GM11168 (cell line): ENCODE results near the gene SNRNP25.
"Not testable (repeated sequence)": the region's sequence is repeated elsewhere in the genome, so short reads cannot be mapped to it uniquely, and the experiment has no call there.

Source experiments
- in situ Hi-C: fragments of 300-500 bp; cut with MboI; formaldehyde crosslinking; loops from one replicate; pipeline ENCODE4 v1.12.0; 2022; ENCODE audit warnings: low sequenced_read_pairs; ENCODE audit not compliant: unreplicated experiment

SNRNP25 gene

GRCh38 chr16:53346-54236 lies at the start of gene SNRNP25, which contains the start of gene POLR3K:
SNRNP25 (plus strand) TSS chr16:53828; CDS start chr16:54017, 189 bp downstream.
POLR3K (minus strand) TSS chr16:53608; CDS start chr16:53586, 22 bp downstream.
- in situ Hi-C loops = no loop called here

DNA sequence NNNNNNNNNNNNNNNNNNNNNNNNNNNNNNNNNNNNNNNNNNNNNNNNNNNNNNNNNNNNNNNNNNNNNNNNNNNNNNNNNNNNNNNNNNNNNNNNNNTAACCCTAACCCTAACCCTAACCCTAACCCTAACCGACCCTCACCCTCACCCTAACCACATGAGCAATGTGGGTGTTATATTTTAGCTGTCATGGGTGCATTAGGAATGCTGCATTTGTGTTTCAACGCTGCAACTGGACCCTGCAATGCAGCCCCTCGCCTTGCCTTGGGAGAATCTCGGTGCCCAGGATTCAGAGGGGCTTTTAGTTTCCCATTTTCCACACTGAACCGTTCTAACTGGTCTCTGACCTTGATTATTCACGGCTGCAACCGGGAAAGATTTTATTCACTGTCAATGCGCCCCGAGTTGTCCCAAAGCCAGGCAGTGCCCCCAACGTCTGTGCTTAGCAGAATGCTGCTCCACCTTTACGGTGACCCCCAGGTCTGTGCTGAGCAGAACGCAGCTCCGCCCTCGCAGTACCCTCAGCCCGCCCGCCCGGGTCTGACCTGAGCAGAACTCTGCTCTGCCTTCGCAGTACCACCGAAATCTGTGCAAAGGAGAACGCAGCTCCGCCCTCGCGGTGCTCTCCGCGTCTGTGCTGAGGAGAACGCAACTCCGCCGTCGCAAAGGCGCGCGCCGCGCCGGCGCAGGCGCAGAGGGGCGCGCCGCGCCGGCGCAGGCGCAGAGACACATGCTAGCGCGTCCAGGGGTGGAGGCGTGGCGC lies 43.5 kb upstream of the SNRNP25 start:
- in situ Hi-C loops = no loop called here

- in situ Hi-C loops = not testable (repeated sequence)
Measured at GRCh38 chr16:10772-11171, 42.9 kb upstream of the SNRNP25 start.

DNA sequence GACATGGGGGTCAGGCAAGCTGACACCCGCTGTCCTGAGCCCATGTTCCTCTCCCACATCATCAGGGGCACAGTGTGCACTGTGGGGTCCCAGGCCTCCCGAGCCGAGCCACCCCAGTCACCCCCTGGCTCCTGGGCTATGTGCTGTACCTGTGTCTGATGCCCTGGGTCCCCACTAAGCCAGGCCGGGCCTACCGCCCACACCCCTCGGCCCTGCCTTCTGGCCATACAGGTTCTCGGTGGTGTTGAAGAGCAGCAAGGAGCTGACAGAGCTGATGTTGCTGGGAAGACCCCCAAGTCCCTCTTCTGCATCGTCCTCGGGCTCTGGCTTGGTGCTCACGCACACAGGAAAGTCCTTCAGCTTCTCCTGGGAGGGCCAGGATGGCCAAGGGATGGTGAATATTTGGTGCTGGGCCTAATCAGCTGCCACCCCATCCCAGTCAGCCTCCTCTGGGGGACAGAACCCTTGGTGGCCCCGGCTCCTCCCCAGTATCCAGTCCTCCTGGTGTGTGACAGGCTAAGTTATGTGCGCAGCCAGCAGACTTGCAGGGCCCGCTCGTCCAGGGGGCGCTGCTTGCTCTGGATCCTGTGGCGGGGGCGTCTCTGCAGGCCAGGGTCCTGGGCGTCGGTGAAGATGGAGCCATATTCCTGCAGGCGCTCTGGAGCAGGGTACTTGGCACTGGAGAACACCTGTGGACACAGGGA lies 36.4 kb upstream of the SNRNP25 start:
- in situ Hi-C loops = not testable (repeated sequence)

DNA sequence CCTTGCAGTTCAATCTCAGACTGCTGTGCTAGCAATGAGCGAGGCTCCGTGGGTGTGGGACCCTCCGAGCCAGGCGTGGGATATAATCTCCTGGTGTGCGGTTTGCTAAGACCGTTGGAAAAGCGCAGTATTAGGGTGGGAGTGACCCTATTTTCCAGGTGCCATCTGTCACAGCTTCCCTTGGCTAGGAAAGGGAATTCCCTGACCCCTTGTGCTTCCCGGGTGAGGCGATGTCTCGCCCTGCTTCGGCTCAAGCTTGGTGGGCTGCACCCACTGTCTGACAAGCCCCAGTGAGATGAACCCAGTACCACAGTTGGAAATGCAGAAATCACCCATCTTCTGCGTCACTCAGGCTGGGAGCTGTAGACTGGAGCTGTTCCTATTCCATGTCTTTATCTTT lies 32.7 kb upstream of the SNRNP25 start:
- in situ Hi-C loops = not testable (repeated sequence)

- in situ Hi-C loops = not testable (repeated sequence)
Measured at GRCh38 chr16:24151-24550, 29.5 kb upstream of the SNRNP25 start.

- in situ Hi-C loops = not testable (repeated sequence)
Measured at GRCh38 chr16:25926-26348, 27.7 kb upstream of the SNRNP25 start.

DNA sequence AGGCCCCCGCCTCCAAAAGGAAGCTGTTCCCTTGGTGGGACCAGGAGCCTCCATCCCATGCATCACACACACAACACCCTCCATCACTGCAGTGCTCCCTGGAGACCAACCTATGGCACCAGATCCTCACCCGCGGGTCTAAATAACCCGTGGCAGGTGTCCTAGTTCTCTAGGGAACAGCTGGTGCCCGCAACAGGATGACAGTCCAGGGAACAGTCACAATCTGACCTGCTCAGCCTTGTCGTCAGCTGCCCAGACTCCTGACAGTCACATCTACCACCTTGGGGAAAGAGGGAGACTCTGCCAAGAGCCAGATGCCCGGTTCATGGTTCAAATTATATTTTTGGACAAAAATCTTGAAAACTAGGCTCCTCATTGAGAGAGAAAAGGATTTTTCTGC lies 23.0 kb upstream of the SNRNP25 start:
- in situ Hi-C loops = not testable (repeated sequence)

DNA sequence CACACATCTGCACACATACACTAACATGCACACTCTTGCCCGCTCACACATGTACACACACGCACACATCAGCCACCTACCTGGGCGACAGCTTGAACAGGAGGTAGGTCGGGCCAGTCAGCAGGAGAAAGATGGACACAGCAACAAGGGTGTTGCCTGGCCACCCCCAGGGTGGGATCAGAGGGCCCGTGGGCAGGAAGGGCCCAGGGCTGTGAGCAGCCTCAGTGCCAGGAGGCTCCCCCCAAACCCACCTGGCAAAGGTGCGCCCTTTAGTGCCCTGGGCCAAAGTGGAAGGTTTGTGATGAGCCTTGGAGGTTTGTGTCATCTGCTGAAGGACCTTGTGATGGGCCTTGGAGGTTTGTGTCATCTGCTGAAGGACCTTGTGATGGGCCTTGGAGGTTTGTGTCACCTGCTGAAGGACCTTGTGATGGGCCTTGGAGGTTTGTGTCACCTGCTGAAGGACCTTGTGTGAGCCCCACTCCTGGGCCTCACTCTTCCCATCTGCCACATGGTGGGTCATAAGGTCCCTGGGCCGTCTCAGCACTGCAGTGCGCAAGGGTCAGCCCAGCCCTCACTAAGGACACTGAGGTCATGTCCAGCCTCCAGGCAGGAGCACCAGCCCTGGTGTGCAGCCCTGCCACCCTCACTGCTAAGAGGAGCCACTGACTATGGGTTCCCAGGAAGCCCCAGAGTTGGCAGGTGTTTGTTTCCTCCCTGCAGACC lies 20.3 kb upstream of the SNRNP25 start:
- in situ Hi-C loops = not testable (repeated sequence)

DNA sequence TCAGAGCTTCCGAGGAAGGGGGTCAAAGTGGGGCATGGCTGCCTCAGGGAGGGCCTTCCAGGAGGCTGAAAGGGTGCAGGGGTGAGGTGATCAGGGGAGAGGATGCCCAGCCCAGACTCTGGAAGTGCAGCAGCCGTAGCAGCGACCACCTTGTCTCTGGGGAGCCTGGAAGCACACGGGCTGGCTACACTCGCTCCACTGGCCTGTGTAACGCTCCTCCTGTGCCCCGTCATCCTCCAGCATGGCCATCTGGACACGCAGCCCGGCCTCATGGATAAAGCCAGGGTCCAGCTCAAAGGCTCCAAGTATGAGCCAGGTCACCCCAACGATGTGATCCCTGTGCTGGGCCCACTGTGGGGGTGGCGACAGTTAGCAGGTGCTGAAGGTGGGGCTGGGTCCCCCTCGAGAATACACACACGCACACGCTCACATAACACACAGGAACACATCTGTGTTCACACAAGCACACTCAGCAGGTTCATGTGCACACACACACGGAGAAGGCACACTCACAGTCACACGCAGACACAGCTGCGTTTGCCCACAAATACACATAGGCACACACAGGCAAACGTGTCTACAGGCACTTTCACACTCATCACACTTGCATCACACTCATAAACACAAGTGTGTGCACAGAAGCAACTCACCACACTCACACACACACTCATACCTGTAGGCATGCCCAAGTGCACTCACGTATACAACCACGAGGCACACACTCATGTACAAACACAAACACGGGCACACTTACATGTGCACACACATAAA lies 19.6 kb upstream of the SNRNP25 start:
- in situ Hi-C loops = no loop called here

- in situ Hi-C loops = no loop called here
Measured at GRCh38 chr16:34648-34987, 19.0 kb upstream of the SNRNP25 start.

- in situ Hi-C loops = no loop called here
Measured at GRCh38 chr16:35011-35677, 18.5 kb upstream of the SNRNP25 start.

DNA sequence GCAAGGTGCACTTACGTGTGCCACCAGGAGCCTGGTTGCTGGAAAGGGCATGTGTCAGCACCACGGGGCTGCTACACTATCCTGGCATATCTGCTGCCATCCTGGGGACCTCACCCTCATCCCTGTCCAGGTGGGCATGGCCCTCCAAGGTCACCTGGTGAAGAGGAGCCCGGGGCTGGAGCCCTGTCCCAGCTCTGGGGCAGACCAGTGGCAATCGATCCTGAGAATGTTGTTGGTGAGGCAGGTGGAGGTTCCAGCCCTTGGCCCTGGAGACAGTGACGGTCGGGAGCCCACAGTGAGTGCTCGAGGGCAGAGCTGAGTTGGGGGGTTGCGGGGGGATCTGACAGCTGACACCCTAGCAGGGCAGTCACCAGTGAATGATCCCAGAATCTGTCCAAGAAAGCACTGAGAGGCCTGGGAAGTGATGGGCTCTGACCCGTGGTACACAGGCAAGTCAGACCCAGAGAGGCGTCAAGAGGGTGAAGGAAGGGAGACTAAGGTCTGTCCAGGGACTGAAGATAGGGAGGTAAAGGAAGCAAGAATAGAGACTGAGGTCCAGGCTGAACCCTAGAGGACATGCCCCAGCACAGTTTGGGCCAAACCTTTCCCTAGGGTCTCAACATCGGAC lies 17.8 kb upstream of the SNRNP25 start:
- in situ Hi-C loops = no loop called here

GRCh38 chr16:36336-36984 lies 17.2 kb upstream of the SNRNP25 start:
- in situ Hi-C loops = no loop called here

GRCh38 chr16:37511-37910 lies 16.1 kb upstream of the SNRNP25 start:
- in situ Hi-C loops = no loop called here

GRCh38 chr16:38206-38605 lies 15.4 kb upstream of the SNRNP25 start:
- in situ Hi-C loops = not testable (repeated sequence)

- in situ Hi-C loops = no loop called here
Measured at GRCh38 chr16:38941-39892, 14.4 kb upstream of the SNRNP25 start.
